ENCODE results near the gene CERCAM.
"Not testable (repeated sequence)": the region's sequence is repeated elsewhere in the genome, so short reads cannot be mapped to it uniquely, and the experiment has no call there.

Gene CERCAM

DNA sequence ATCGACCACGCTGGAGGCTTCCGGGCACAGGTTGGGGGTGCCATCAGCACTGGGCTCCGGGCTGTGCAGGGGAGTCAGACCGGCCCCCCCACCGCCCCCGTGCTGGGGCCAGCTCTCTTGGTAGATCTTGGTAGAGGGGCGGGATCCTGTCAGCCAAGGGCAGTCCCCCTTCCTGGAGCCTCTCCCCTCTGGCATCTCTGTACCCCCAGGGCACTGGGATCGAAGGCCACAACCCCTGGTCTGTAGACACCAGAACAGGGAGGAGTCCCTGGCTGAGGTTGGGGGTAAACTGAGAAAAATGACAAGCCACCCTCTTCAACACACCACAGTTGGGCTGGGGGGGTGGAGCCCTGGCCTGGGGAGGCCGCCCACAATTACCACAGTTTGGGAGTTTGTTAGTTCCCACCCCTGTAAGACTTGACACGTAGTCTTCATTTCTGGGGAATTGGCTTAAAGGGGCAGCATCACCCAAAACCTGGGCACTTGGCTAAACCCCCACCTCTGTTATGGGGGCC, 882 bp downstream of the CERCAM start:
- H3K9me3 Mint-ChIP-seq: no peaks in the 10 kb centered on the region
- H3K27ac Mint-ChIP-seq: no peak overlapping the region
- H3K4me1 Mint-ChIP-seq (ENCODE audit: low read depth): peaks cover 14% of the 10 kb centered on the region
- peak overlapping the region; percentile 56 for H3K4me3 Mint-ChIP-seq
- peaks cover 15% of the 10 kb centered on the region for H3K27me3 Mint-ChIP-seq
- H3K36me3 Mint-ChIP-seq (ENCODE audit: low read depth): no peaks in the 10 kb centered on the region

DNA sequence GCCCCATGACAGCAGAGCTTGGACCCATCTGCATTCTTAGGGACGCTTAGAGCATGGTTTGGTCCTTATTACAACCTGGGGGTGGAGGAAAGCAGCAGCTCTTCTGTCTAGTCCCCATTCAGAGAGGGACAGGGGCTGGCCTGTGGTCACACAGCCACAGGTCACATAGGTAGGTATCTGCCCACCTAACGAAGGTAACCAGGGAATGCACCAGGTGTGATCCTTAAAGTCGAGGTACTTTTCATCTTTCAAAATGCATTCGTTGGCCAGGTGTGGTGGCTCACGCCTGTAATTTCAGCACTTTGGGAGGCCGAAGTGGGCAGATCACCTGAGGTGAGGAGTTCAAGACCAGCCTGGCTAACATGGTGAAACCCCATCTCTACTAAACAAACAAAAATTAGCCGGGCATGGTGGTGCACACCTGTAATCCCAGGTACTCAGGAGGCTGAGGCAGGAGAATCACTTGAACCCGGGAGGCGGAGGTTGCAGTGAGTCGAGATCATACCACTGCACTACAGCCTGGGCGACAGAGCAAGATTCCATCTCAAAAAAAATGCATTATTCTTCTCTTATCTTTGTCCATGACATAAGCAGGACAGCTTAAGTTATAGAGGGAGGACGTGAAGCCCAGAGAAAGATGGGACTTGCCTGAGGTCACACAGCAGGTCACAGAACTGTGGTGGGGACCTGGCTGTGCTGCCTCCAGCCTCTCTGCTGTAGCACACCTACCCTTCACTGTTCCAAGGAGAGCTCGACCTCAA, 1.5 kb downstream of the CERCAM start:
- not testable (repeated sequence) for H3K9me3 Mint-ChIP-seq; H3K36me3 Mint-ChIP-seq (ENCODE audit: low read depth); H3K27ac Mint-ChIP-seq; H3K4me3 Mint-ChIP-seq
- Mint-ChIP-seq H3K4me1 (ENCODE audit: low read depth) (peaks cover 14% of the 10 kb centered on the region), H3K27me3 (peaks cover 13% of the 10 kb centered on the region)

DNA sequence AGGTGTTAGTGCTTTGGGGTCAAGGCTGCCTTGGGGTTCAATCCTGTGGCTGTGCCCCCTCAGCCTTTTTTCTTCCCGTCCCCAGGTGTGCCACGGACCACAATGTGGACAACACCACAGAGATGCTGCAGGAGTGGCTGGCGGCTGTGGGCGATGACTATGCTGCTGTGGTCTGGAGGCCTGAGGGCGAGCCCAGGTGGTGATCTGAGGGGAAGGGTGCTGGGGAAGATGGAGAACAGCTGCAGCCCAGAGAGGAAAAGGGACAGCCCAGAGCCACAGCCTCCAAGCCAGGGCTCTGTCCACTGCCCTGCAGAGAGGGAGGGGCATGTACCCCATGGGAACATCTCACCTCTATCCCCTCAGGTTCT, 2.1 kb downstream of the CERCAM start:
- Mint-ChIP-seq H3K27ac (no peak overlapping the region), H3K4me1 (ENCODE audit: low read depth) (peaks cover 14% of the 10 kb centered on the region), H3K36me3 (ENCODE audit: low read depth) (no peaks in the 10 kb centered on the region), H3K27me3 (peaks cover 13% of the 10 kb centered on the region), H3K4me3 (no peak overlapping the region), H3K9me3 (no peaks in the 10 kb centered on the region)

- H3K27ac Mint-ChIP-seq; H3K9me3 Mint-ChIP-seq; H3K36me3 Mint-ChIP-seq (ENCODE audit: low read depth); H3K4me3 Mint-ChIP-seq: not testable (repeated sequence)
- Mint-ChIP-seq H3K4me1 (ENCODE audit: low read depth) (peaks cover 14% of the 10 kb centered on the region), H3K27me3 (peaks cover 13% of the 10 kb centered on the region)
These were observed 2.7 kb downstream of the CERCAM start for GRCh38 chr9:128423356-128423755.

GRCh38 chr9:128424268-128424780, 3.7 kb downstream of the CERCAM start:
- H3K9me3 Mint-ChIP-seq: no peaks in the 10 kb centered on the region
- H3K4me3 Mint-ChIP-seq: no peak overlapping the region
- no peaks in the 10 kb centered on the region for H3K36me3 Mint-ChIP-seq (ENCODE audit: low read depth)
- peaks cover 13% of the 10 kb centered on the region for H3K4me1 Mint-ChIP-seq (ENCODE audit: low read depth)
- no peak overlapping the region for H3K27ac Mint-ChIP-seq
- peaks cover 6% of the 10 kb centered on the region for H3K27me3 Mint-ChIP-seq

GRCh38 chr9:128428644-128429512, 8.2 kb downstream of the CERCAM start:
- no peak overlapping the region for H3K4me3 Mint-ChIP-seq
- no peaks in the 10 kb centered on the region for H3K27me3 Mint-ChIP-seq
- H3K36me3 Mint-ChIP-seq (ENCODE audit: low read depth): no peaks in the 10 kb centered on the region
- no peaks in the 10 kb centered on the region for H3K9me3 Mint-ChIP-seq
- H3K4me1 Mint-ChIP-seq (ENCODE audit: low read depth): no peaks in the 10 kb centered on the region
- H3K27ac Mint-ChIP-seq: no peak overlapping the region

DNA sequence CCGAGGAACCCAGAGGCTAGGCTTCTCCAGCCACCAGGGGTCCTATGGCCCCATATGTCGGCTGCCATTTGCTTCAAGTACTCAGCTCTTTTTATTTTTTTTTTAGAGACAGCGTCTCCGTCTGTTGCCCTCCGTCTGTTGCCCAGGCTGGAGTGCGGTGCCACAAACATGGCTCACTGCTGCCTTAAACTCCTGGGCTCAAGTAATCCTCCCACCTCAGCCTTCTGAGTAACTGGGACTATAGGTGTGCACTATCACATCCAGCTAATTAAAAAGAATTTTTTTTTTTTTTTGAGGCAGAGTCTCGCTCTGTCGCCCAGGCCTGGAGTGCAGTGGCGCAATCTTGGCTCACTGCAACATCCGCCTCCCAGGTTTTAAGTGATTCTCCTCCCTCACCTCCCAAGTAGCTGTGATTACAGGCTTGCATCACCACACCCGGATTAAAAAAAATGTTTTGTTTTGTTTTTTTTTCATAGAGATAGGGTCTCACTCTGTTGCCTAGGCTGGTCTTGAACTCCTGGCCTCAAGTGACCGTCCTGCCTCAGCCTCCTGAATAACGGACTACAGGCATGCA, 8.9 kb downstream of the CERCAM start:
- H3K9me3 Mint-ChIP-seq: no peaks in the 10 kb centered on the region
- no peaks in the 10 kb centered on the region for H3K4me1 Mint-ChIP-seq (ENCODE audit: low read depth)
- no peaks in the 10 kb centered on the region for H3K36me3 Mint-ChIP-seq (ENCODE audit: low read depth)
- no peaks in the 10 kb centered on the region for H3K27me3 Mint-ChIP-seq
- no peak overlapping the region for H3K4me3 Mint-ChIP-seq
- H3K27ac Mint-ChIP-seq: no peak overlapping the region

GRCh38 chr9:128431207-128431606, 10.6 kb downstream of the CERCAM start:
- Mint-ChIP-seq H3K27me3 (no peaks in the 10 kb centered on the region), H3K4me1 (ENCODE audit: low read depth) (no peaks in the 10 kb centered on the region), H3K4me3 (no peak overlapping the region), H3K9me3 (no peaks in the 10 kb centered on the region), H3K36me3 (ENCODE audit: low read depth) (no peaks in the 10 kb centered on the region), H3K27ac (no peak overlapping the region)

GRCh38 chr9:128434340-128434739, 13.7 kb downstream of the CERCAM start:
- Mint-ChIP-seq H3K4me3 (no peak overlapping the region), H3K4me1 (ENCODE audit: low read depth) (no peaks in the 10 kb centered on the region), H3K27me3 (no peaks in the 10 kb centered on the region)

DNA sequence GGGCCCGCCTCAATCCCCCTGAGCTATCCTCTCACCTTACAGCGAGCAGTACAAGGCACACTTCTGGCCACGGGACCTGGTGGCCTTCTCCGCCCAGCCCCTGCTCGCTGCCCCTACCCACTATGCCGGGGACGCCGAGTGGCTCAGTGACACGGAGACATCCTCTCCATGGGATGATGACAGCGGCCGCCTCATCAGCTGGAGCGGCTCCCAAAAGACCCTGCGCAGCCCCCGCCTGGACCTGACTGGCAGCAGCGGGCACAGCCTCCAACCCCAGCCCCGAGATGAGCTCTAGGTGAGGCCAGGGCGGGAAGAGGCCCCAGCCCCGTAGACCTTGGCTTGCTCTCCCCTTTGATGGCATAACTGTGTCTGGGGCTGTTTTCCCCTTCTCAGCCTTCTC, 15.0 kb downstream of the CERCAM start:
- no peaks in the 10 kb centered on the region for H3K36me3 Mint-ChIP-seq (ENCODE audit: low read depth)
- no peaks in the 10 kb centered on the region for H3K9me3 Mint-ChIP-seq
- no peaks in the 10 kb centered on the region for H3K4me1 Mint-ChIP-seq (ENCODE audit: low read depth)
- no peak overlapping the region for H3K4me3 Mint-ChIP-seq
- no peaks in the 10 kb centered on the region for H3K27me3 Mint-ChIP-seq
- H3K27ac Mint-ChIP-seq: no peak overlapping the region

More at GRCh38 chr9:128434340-128434739, 13.7 kb downstream of the CERCAM start:
- no peak overlapping the region for H3K27ac Mint-ChIP-seq
- no peaks in the 10 kb centered on the region for H3K9me3 Mint-ChIP-seq
- H3K36me3 Mint-ChIP-seq (ENCODE audit: low read depth): no peaks in the 10 kb centered on the region

DNA sequence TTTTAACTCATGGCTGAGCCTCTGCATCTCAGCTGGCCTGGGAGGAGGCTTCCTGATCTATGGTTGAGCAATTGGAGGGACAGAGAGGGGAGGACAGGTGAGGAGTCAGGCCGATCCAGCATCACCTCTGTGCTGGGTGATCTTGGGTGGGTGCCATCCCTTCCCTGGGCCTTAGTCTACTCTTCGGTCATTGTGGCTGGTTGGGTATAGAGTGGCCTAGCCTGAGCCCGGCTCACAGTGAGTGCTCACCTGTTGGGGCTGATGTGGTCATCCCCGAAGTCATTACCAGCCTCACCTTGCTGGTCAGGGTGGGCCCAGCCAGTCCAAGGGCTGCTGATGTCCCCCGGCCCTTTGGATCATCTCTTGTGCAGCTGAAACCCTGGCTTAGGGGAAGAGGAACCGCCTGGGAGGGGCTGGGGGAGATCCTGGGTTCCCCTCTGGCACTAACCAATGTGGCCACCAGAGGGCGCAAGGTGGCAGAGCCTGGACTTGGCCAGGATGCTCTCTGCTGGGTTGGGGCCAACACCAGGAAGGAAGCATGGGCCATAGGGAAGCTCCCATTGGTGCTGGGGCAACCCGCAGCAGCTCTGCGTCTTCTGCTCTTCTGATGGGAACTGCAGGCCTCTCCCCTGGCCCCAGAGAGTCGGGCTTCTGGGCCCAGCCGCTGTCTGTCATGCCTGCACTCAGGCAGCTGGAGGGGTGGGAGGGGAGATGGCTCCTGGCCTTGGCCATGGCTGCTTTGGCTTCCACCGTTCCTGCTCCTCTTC, 17.9 kb downstream of the CERCAM start:
- Mint-ChIP-seq H3K36me3 (ENCODE audit: low read depth) (no peaks in the 10 kb centered on the region), H3K27ac (no peak overlapping the region), H3K9me3 (no peaks in the 10 kb centered on the region), H3K4me3 (no peak overlapping the region), H3K4me1 (ENCODE audit: low read depth) (no peaks in the 10 kb centered on the region), H3K27me3 (no peaks in the 10 kb centered on the region)

GRCh38 chr9:128439273-128439672, 18.6 kb downstream of the CERCAM start:
- Mint-ChIP-seq H3K27me3 (no peaks in the 10 kb centered on the region), H3K4me3 (no peak overlapping the region), H3K36me3 (ENCODE audit: low read depth) (no peaks in the 10 kb centered on the region), H3K27ac (no peak overlapping the region), H3K4me1 (ENCODE audit: low read depth) (no peaks in the 10 kb centered on the region), H3K9me3 (no peaks in the 10 kb centered on the region)

DNA sequence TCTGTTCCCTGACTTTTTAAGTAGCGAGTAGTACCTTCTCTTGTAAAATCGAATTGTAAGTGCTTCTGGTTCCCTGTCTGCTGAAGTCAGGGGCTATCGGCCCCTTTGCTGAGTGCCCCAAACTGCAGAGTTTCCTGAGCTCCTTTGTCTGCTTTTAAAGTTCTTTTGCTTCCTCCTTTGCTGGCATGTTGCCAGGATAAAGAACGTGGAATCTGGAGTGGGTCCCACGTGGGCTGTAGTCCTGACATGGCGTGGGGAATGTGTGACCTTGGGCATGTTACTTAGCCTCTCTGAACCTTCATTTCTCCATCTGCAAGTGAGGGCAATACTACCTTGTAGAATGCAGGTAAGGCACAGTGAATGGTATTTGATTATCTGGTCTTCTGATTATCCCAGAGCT, 21.5 kb downstream of the CERCAM start:
- no peaks in the 10 kb centered on the region for H3K27me3 Mint-ChIP-seq
- no peak overlapping the region for H3K27ac Mint-ChIP-seq
- H3K4me1 Mint-ChIP-seq (ENCODE audit: low read depth): no peaks in the 10 kb centered on the region
- no peaks in the 10 kb centered on the region for H3K9me3 Mint-ChIP-seq
- no peak overlapping the region for H3K4me3 Mint-ChIP-seq
- H3K36me3 Mint-ChIP-seq (ENCODE audit: low read depth): no peaks in the 10 kb centered on the region

- H3K4me3 Mint-ChIP-seq; H3K9me3 Mint-ChIP-seq; H3K27ac Mint-ChIP-seq; H3K4me1 Mint-ChIP-seq (ENCODE audit: low read depth); H3K36me3 Mint-ChIP-seq (ENCODE audit: low read depth); H3K27me3 Mint-ChIP-seq: not testable (repeated sequence)
These were observed 25.8 kb downstream of the CERCAM start for GRCh38 chr9:128446505-128446904.

All from stimulated activated naive CD8-positive, alpha-beta T cell treated with anti-CD3 and anti-CD28 coated beads, Interleukin-15, Interleukin-2, amounts not matched to agents 100 ng/mL and 50 ng/mL, for 24 hours (primary cell).